Measurements from ENCODE around the gene RHOA. TPM values are rescaled to one million over a fixed set of nuclear protein-coding genes. Genes with fewer than 3 reads are reported as not detected.

The RHOA gene
- polyA plus RNA-seq, 1 donor from 2014 or later = 709 TPM

Other genes starting within 250 kb of the RHOA start
- gene CCDC71, start 245.6 kb downstream of the RHOA start, polyA plus RNA-seq = 1.7 TPM
- gene KLHDC8B, start 240.4 kb downstream of the RHOA start, polyA plus RNA-seq = 0.54 TPM
- gene C3orf62, start 134.7 kb downstream of the RHOA start, polyA plus RNA-seq = 1.5 TPM
- gene USP4, start 71.9 kb downstream of the RHOA start, polyA plus RNA-seq = 55.0 TPM
- 340 TPM for gene GPX1, start 53.6 kb downstream of the RHOA start, polyA plus RNA-seq
- gene TCTA, start 447 bp upstream of the RHOA start, polyA plus RNA-seq = 34.2 TPM
- 1.3 TPM for gene AMT, start 10.5 kb upstream of the RHOA start, polyA plus RNA-seq
- 10.1 TPM for gene NICN1, start 17.3 kb upstream of the RHOA start, polyA plus RNA-seq
- 8.9 TPM for gene DAG1, start 58.3 kb upstream of the RHOA start, polyA plus RNA-seq
- gene BSN, start 142.5 kb upstream of the RHOA start, polyA plus RNA-seq = 0.05 TPM